Measurements from ENCODE around the gene CCT6B. TPM values are rescaled to one million over a fixed set of nuclear protein-coding genes. Genes with fewer than 3 reads are reported as not detected.
"Not testable (repeated sequence)": the region's sequence is repeated elsewhere in the genome, so short reads cannot be mapped to it uniquely, and the experiment has no call there.

Gene CCT6B
- total RNA-seq, 1 experiment from 2014 or later, result 1.1 TPM

GRCh38 chr17:35001549-35001948 lies 40.3 kb upstream of the CCT6B start:
- H2AFZ ChIP-seq (ENCODE audit: low read depth, low read length, poor library complexity, severe bottlenecking), result no peak overlapping the region
- H3K9me2 ChIP-seq (ENCODE audit: insufficient read depth), result no peaks in the 10 kb centered on the region
- H4K20me1 ChIP-seq (ENCODE audit: insufficient read depth), result no peaks in the 10 kb centered on the region
- no peak overlapping the region for H3K27ac ChIP-seq (ENCODE audit: low read depth, low read length)
- ChIA-PET RAD21 (ENCODE audit: low non-redundant PET in 1 of 2, low total read pairs in 2 of 2, uncharacterized antibody in 2 of 2, unreplicated experiment in 2 of 2) (no interaction called here), POLR2A (no interaction called here), CTCF (no interaction called here)
- no peak overlapping the region for H3K4me2 ChIP-seq (ENCODE audit: low read length)
- no peaks in the 10 kb centered on the region for H3K79me2 ChIP-seq (ENCODE audit: insufficient read depth, low read length)
- peaks cover 17 to 50% of the 10 kb centered on the region in 2 experiments; a peak in 3 of 4 replicates for H3K36me3 ChIP-seq (ENCODE audit: control insufficient read depth in 1 of 2, insufficient read depth in 2 of 2, low read length in 2 of 2)
- no peaks in the 10 kb centered on the region for H3K9me3 ChIP-seq (ENCODE audit: control insufficient read depth in 1 of 2, insufficient read depth in 1 of 2, low read depth in 1 of 2, low read length in 2 of 2)
- no TSS peak for BruUV-seq (replicated peaks)
- H3K4me3 ChIP-seq (replicated peaks in 1 of 2; ENCODE audit: low read depth in 1 of 2, low read length in 2 of 2), result no peak overlapping the region
- no peaks in the 10 kb centered on the region for H3K4me1 ChIP-seq (ENCODE audit: control insufficient read depth in 1 of 2, insufficient read depth in 2 of 2, low read length in 2 of 2)
- ATAC-seq (no peak), DNase-seq (ENCODE audit: low read depth, low spot score) (no peak)
- intact Hi-C loops (cut with micrococcal nuclease), result no loop called here
- H3K9ac ChIP-seq (ENCODE audit: low read length), result no peak overlapping the region
- TF ChIP-seq FOSL1 (IDR thresholded peaks at IDR 0.05; ENCODE audit: low read depth) (no peak), EGR1 (IDR thresholded peaks at IDR 0.05; ENCODE audit: low read depth) (no peak), EZH2 (IDR thresholded peaks at IDR 0.05) (no peak), ZFX (IDR thresholded peaks at IDR 0.05) (no peak), REST (IDR thresholded peaks at IDR 0.05; ENCODE audit: low read depth) (no peak)
- no peaks in the 10 kb centered on the region for H3K27me3 ChIP-seq (ENCODE audit: insufficient read depth, low read length)

- BruUV-seq (replicated peaks); H3K27ac ChIP-seq (ENCODE audit: low read depth, low read length); H3K9ac ChIP-seq (ENCODE audit: low read length); H3K9me2 ChIP-seq (ENCODE audit: insufficient read depth); H2AFZ ChIP-seq (ENCODE audit: low read depth, low read length, poor library complexity, severe bottlenecking); H3K4me2 ChIP-seq (ENCODE audit: low read length); H4K20me1 ChIP-seq (ENCODE audit: insufficient read depth); RAD21 ChIA-PET (ENCODE audit: low non-redundant PET in 1 of 2, low total read pairs in 2 of 2, uncharacterized antibody in 2 of 2, unreplicated experiment in 2 of 2); H3K27me3 ChIP-seq (ENCODE audit: insufficient read depth, low read length); DNase-seq (ENCODE audit: low read depth, low spot score); H3K79me2 ChIP-seq (ENCODE audit: insufficient read depth, low read length); H3K9me3 ChIP-seq (ENCODE audit: control insufficient read depth in 1 of 2, insufficient read depth in 1 of 2, low read depth in 1 of 2, low read length in 2 of 2); CTCF ChIA-PET; ATAC-seq; intact Hi-C loops (cut with micrococcal nuclease); H3K4me1 ChIP-seq (ENCODE audit: control insufficient read depth in 1 of 2, insufficient read depth in 2 of 2, low read length in 2 of 2); H3K4me3 ChIP-seq (replicated peaks in 1 of 2; ENCODE audit: low read depth in 1 of 2, low read length in 2 of 2); POLR2A ChIA-PET: not testable (repeated sequence)
- H3K36me3 ChIP-seq (ENCODE audit: control insufficient read depth in 1 of 2, insufficient read depth in 2 of 2, low read length in 2 of 2), result peaks cover 17 to 52% of the 10 kb centered on the region in 2 experiments; a peak in 3 of 4 replicates
These were observed 39.7 kb upstream of the CCT6B start for GRCh38 chr17:35000965-35001364.
